HFFc6 (cell line): ENCODE data around the gene PDLIM1. TPM values are rescaled to one million over a fixed set of nuclear protein-coding genes. Genes with fewer than 3 reads are reported as not detected.
A peak's percentile ranks its signal among the peaks of the same experiment; 100 is the strongest.
"Not testable (repeated sequence)": the region's sequence is repeated elsewhere in the genome, so short reads cannot be mapped to it uniquely, and the experiment has no call there.

Source experiments
- DNase-seq: peaks from one replicate; pipeline ENCODE4 v3.0.0-alpha.2; 2018
- H3K27ac Mint-ChIP-seq: 2 replicates; pipeline ENCODE4 v1.8.0; 2020; ENCODE audit warnings: mild to moderate bottlenecking, mixed read lengths
- H3K27me3 Mint-ChIP-seq: 2 replicates; pipeline ENCODE4 v1.8.0; 2021; ENCODE audit warnings: mild to moderate bottlenecking, moderate library complexity, mixed read lengths; ENCODE audit not compliant: insufficient read depth
- H3K36me3 Mint-ChIP-seq: 2 replicates; pipeline ENCODE4 v1.8.0; 2021; ENCODE audit warnings: low read depth, mixed read lengths
- H3K4me1 Mint-ChIP-seq: 2 replicates; pipeline ENCODE4 v1.8.0; 2020; ENCODE audit warnings: low read depth, mixed read lengths
- H3K4me3 Mint-ChIP-seq: 2 replicates; pipeline ENCODE4 v1.8.0; 2020; ENCODE audit warnings: mild to moderate bottlenecking, moderate library complexity, mixed read lengths
- H3K9me3 Mint-ChIP-seq: 2 replicates; pipeline ENCODE4 v1.8.0; 2020; ENCODE audit warnings: mild to moderate bottlenecking, mixed read lengths
- CTCF ChIP-seq: fragments of 200-600 bp; sonication (generic); IDR thresholded peaks from 2 replicates; pipeline ENCODE4 v1.5.0; 2021; ENCODE audit warnings: antibody characterized with exemption, mild to moderate bottlenecking
- total RNA-seq, 6 experiments: library from RNA; stranded (reverse); fragmentation: NEBNext Ultra II Directional; extraction: Animal tissue kit (Norgen Biotek cat#: 25700); gene quantifications; 2 replicates in 1 of 6; 3 replicates in 5 of 6; pipeline ENCODE4 v1.2.3, GENCODE V29; 2021

The PDLIM1 gene
- total RNA-seq, 6 experiments from 2014 or later: 131 to 163 (median 154) TPM

- no peaks in the 10 kb centered on the region for H3K36me3 Mint-ChIP-seq
Observed at GRCh38 chr10:95208702-95209391, 82.0 kb downstream of the PDLIM1 start.

GRCh38 chr10:95202865-95203264 is 87.9 kb downstream of the PDLIM1 start:
- not testable (repeated sequence) for H3K27me3 Mint-ChIP-seq, H3K4me1 Mint-ChIP-seq, H3K36me3 Mint-ChIP-seq, H3K9me3 Mint-ChIP-seq, H3K27ac Mint-ChIP-seq, H3K4me3 Mint-ChIP-seq, DNase-seq

More at GRCh38 chr10:95208702-95209391, 82.0 kb downstream of the PDLIM1 start:
- H3K4me1 Mint-ChIP-seq: peaks cover 27% of the 10 kb centered on the region
- TF ChIP-seq CTCF: peak; percentile 64
- H3K4me3 Mint-ChIP-seq: no peak overlapping the region
- no peaks in the 10 kb centered on the region for H3K9me3 Mint-ChIP-seq
- peaks cover 2% of the 10 kb centered on the region; the same call in 1 of the 2 replicates for H3K27me3 Mint-ChIP-seq
- H3K27ac Mint-ChIP-seq: no peak overlapping the region
- no peak for DNase-seq

GRCh38 chr10:95201736-95202135 is 89.1 kb downstream of the PDLIM1 start:
- no peaks in the 10 kb centered on the region for H3K36me3 Mint-ChIP-seq

GRCh38 chr10:95196046-95196445 is 94.8 kb downstream of the PDLIM1 start:
- Mint-ChIP-seq H3K27ac (no peak overlapping the region), H3K27me3 (peaks cover 19% of the 10 kb centered on the region), H3K4me3 (no peak overlapping the region), H3K4me1 (no peaks in the 10 kb centered on the region), H3K36me3 (no peaks in the 10 kb centered on the region), H3K9me3 (no peaks in the 10 kb centered on the region)
- DNase-seq: no peak
- TF ChIP-seq CTCF: no peak

More at GRCh38 chr10:95201736-95202135, 89.1 kb downstream of the PDLIM1 start:
- Mint-ChIP-seq H3K27me3 (peaks cover 6% of the 10 kb centered on the region; the same call in 1 of the 2 replicates), H3K4me1 (no peaks in the 10 kb centered on the region), H3K27ac (no peak overlapping the region), H3K4me3 (no peak overlapping the region), H3K9me3 (no peaks in the 10 kb centered on the region)
- TF ChIP-seq CTCF: peak; percentile 81
- DNase-seq: peak; percentile 73

GRCh38 chr10:95193944-95194343 is 96.9 kb downstream of the PDLIM1 start, which contains the start of gene ACSM6:
ACSM6 (plus strand) TSS chr10:95194238; CDS start chr10:95194486, 248 bp downstream.
- no peak within 1 kb of the TSS for H3K4me3 Mint-ChIP-seq
- H3K27ac Mint-ChIP-seq: no peak within 1 kb of the TSS
- no peak for TF ChIP-seq CTCF
- peaks cover 19% of the 10 kb centered on the region for H3K27me3 Mint-ChIP-seq
- H3K4me1 Mint-ChIP-seq: no peaks in the 10 kb centered on the region
- H3K36me3 Mint-ChIP-seq: no peaks in the 10 kb centered on the region
- DNase-seq: no peak
- no peaks in the 10 kb centered on the region for H3K9me3 Mint-ChIP-seq

- no peak overlapping the region for H3K4me3 Mint-ChIP-seq
- H3K4me1 Mint-ChIP-seq: no peaks in the 10 kb centered on the region
- DNase-seq: no peak
- no peak overlapping the region for H3K27ac Mint-ChIP-seq
- H3K36me3 Mint-ChIP-seq: no peaks in the 10 kb centered on the region
- peaks cover 25% of the 10 kb centered on the region for H3K27me3 Mint-ChIP-seq
- H3K9me3 Mint-ChIP-seq: no peaks in the 10 kb centered on the region
- no peak for TF ChIP-seq CTCF
Observed at GRCh38 chr10:95188593-95188992, 102.2 kb downstream of the PDLIM1 start.
